Lower leg skin (tissue), 4 donors: ENCODE measurements around the gene CD207. TPM values are rescaled to one million over a fixed set of nuclear protein-coding genes. Genes with fewer than 3 reads are reported as not detected.

Experiments used
- DNase-seq, 2 donors: peaks; one replicate each; pipeline ENCODE4 v3.0.0-alpha.2; 2019; ENCODE audit warnings: low spot score in 2 of 2
- H3K4me3 ChIP-seq: fragments of 200-600 bp; sonication (generic); 2 replicates; pipeline ENCODE4 v1.5.1; 2017; ENCODE audit warnings: mild to moderate bottlenecking, low read depth; ENCODE audit not compliant: poor library complexity, severe bottlenecking
- CTCF ChIP-seq, 3 donors: fragments of 450-650 bp; IDR thresholded peaks; one replicate each; pipeline ENCODE4 v1.5.1; 2016; ENCODE audit warnings: antibody characterized with exemption in 3 of 3, mild to moderate bottlenecking in 3 of 3, moderate library complexity in 2 of 3
- POLR2A ChIP-seq, 2 donors: fragments of 450-650 bp; IDR thresholded peaks; one replicate each; pipeline ENCODE4 v1.6.1; 2016 to 2017; ENCODE audit warnings: antibody characterized with exemption in 2 of 2, mild to moderate bottlenecking in 1 of 2, moderate library complexity in 1 of 2
- WGBS, 2 donors: methylation state at CpG; one replicate each; pipeline ENCODE4 v1.1.5; 2018; 5-methylcytosine and 5-hydroxymethylcytosine counted together
- intact Hi-C: fragments of 100-400 bp; cut with DNase I; formaldehyde crosslinking; loops from one replicate; pipeline ENCODE4 v1.15.0; 2023; ENCODE audit warnings: low total_unique reads
- total RNA-seq, 4 donors: library from RNA; depleted of rRNA; stranded (reverse); fragments of >200 nt; gene quantifications; one replicate each; pipeline ENCODE4 v1.1.0, GENCODE V29; 2016

CD207 gene
- total RNA-seq, 4 donors from 2014 or later, result 26.8 to 57.6 (median 39.4) TPM

DNA sequence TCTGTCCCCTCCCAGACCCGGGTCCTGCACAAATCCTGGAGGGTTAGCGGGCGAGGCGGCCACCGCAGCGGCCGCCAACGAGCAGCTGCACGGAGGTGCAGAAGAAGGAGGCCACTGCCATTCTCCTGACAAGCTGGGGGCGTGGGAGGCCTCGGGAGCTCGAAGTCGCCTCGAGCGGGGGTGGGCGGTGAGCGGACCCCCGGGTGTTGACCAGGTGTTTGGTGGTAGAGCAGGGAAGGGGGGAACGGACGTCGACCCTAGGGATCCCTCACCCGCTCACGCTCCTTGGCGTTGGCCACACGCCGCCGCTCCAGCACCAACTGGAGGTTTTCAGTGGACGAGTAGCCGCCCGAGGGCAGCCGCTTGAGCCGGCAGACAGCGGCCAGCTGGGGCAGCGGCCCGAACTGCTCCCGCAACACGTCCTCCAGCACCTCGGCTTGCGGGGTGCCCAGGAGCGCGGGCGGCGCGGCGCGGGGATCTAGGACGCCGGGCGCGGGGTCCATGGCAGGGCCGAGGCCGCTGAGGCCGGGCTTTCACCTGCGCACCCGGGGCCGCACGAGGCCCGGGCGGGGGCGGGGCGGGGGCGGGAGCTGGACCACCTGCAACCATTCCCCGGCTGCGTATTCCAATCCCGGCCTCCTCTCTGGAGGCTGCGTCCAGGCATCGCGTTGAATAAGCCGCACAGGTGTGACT is 45.3 kb downstream of the CD207 start, which contains the start of gene FIGLA:
Gene FIGLA (minus strand): TSS at position 508 of the 693 bp plus-strand sequence. CDS start 5 bp downstream, at position 503.
- intact Hi-C loops, result no loop called here
- no peak for DNase-seq
- no peak for TF ChIP-seq POLR2A (IDR thresholded peaks at IDR 0.05)
- TF ChIP-seq CTCF (IDR thresholded peaks at IDR 0.05), result no peak
- H3K4me3 ChIP-seq, result no peak within 1 kb of the TSS
- WGBS, 2 donors, result 3 to 12% methylated on average over 26 to 36 of the region's 69 CpGs

GRCh38 chr2:70789304-70790135 is 46.1 kb downstream of the CD207 start:
- peak in 1 of 2 donors; percentile 44 for DNase-seq
- no peak overlapping the region for H3K4me3 ChIP-seq
- intact Hi-C loops, result no loop called here
- TF ChIP-seq CTCF (IDR thresholded peaks at IDR 0.05) (no peak), POLR2A (IDR thresholded peaks at IDR 0.05) (no peak)
- WGBS, 2 donors, result 4 to 6% methylated on average over 33 of the region's 33 CpGs

DNA sequence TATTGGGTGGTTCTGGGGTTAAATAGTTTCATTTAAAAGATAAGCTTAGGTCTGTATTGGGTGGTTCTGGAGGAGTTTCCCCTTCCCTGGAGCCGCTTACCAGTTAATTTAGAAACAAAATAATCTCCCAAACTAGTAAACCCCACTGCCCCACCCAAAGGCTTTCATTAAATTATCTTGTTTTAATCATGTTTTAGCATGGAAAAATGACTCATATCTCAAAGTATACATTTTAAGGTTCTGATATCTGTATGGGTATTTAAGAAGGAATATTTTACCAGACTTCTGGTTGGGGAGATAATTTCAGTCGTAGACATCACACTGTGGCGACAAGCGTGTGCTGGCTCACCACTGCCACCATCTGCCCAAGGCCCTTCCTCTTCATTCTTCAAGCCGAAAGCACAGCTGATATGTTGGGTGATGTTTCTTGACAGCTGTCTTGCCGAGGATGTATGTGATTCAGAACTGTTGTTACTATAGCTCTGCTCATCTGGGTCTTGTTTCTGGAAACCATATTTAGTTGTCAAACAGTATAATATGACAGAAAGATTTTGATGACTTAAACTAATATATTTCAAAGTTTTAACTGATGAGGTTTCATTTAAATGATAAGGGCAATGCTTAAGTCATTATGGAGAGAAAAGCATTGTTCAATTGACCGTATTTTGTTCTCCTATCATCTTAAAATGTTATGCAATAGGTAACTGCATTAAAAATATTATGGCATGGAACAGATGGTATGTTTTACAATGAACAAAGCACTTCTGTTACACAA is 50.3 kb downstream of the CD207 start:
- TF ChIP-seq POLR2A (IDR thresholded peaks at IDR 0.05), result no peak
- TF ChIP-seq CTCF (IDR thresholded peaks at IDR 0.05), result no peak
- 14 to 18% methylated on average over 7 of the region's 7 CpGs for WGBS, 2 donors
- DNase-seq, result no peak
- no peak overlapping the region for H3K4me3 ChIP-seq
- intact Hi-C loops, result no loop called here

- DNase-seq, result no peak
- intact Hi-C loops, result no loop called here
- TF ChIP-seq POLR2A (IDR thresholded peaks at IDR 0.05), result no peak
Observed at GRCh38 chr2:70784320-70784719, 51.3 kb downstream of the CD207 start.

More at GRCh38 chr2:70784320-70784719, 51.3 kb downstream of the CD207 start:
- 81 to 85% methylated on average over 2 of the region's 2 CpGs for WGBS, 2 donors
- no peak overlapping the region for H3K4me3 ChIP-seq

Other genes starting within 250 kb of the CD207 start
- gene ADD2, start 67.6 kb downstream of the CD207 start, total RNA-seq, result 1 to 10 TPM in 1 of 4 donors, under 1 TPM in 3; 0.17 to 1.2 (median 0.54) TPM
- gene FIGLA, start 45.2 kb downstream of the CD207 start, total RNA-seq, result not detected
- 1 to 10 TPM in 2 of 4 donors, under 1 TPM in 2; 0.42 to 1.2 (median 0.82) TPM for gene CLEC4F, start 15.2 kb downstream of the CD207 start, total RNA-seq
- 1 to 10 TPM in 3 of 4 donors, not detected in 1; 1.7 to 6.4 (median 4.3) TPM for gene VAX2, start 64.8 kb upstream of the CD207 start, total RNA-seq
- 100 to 1,000 TPM in 1 of 4 donors, 10 to 100 TPM in 2, 1 to 10 TPM in 1; 7.3 to 110 (median 55.0) TPM for gene ATP6V1B1, start 100.1 kb upstream of the CD207 start, total RNA-seq
- 1 to 10 TPM in 1 of 4 donors, under 1 TPM in 2, not detected in 1; 0.27 to 1.3 (median 0.84) TPM for gene ANKRD53, start 142.8 kb upstream of the CD207 start, total RNA-seq
- 10 to 100 TPM; 12.5 to 24.9 (median 20.7) TPM for gene TEX261, start 159.1 kb upstream of the CD207 start, total RNA-seq
- gene NAGK, start 232.8 kb upstream of the CD207 start, total RNA-seq, result 100 to 1,000 TPM in 2 of 4 donors, 10 to 100 TPM in 2; 89.9 to 130 (median 104) TPM